Neural crest cell (in vitro differentiated cells): ENCODE data around the gene TAF4. TPM values are rescaled to one million over a fixed set of nuclear protein-coding genes. Genes with fewer than 3 reads are reported as not detected.

ENCODE experiments used
- DNase-seq: peaks from one replicate; pipeline ENCODE4 v3.0.0; 2021; ENCODE audit warnings: low read depth, mixed read lengths, low spot score
- H3K27ac Mint-ChIP-seq: one replicate; pipeline ENCODE4 v1.8.0; 2021; ENCODE audit warnings: mild to moderate bottlenecking, mixed read lengths; ENCODE audit not compliant: unreplicated experiment
- H3K27me3 Mint-ChIP-seq: 2 replicates; pipeline ENCODE4 v1.8.0; 2021; ENCODE audit warnings: low read depth, mild to moderate bottlenecking, mixed read lengths
- H3K36me3 Mint-ChIP-seq: 2 replicates; pipeline ENCODE4 v1.8.0; 2021; ENCODE audit warnings: low read depth, mild to moderate bottlenecking, mixed read lengths
- H3K4me1 Mint-ChIP-seq: 2 replicates; pipeline ENCODE4 v1.8.0; 2021; ENCODE audit warnings: mixed read lengths
- H3K4me3 Mint-ChIP-seq: one replicate; pipeline ENCODE4 v1.8.0; 2021; ENCODE audit warnings: mild to moderate bottlenecking, mixed read lengths
- H3K9me3 Mint-ChIP-seq: 2 replicates; pipeline ENCODE4 v1.8.0; 2021; ENCODE audit warnings: mixed read lengths
- CTCF ChIP-seq: fragments of 200-600 bp; sonication (generic); conservative IDR thresholded peaks from 2 replicates; pipeline ENCODE4 v1.5.0; 2021; ENCODE audit warnings: antibody characterized with exemption, mild to moderate bottlenecking
- total RNA-seq: library from RNA; stranded (reverse); gene quantifications from 2 replicates; pipeline ENCODE4 v1.2.1, GENCODE V29; 2021

Gene TAF4
- total RNA-seq, 1 donor from 2014 or later, result 33.6 TPM

DNA sequence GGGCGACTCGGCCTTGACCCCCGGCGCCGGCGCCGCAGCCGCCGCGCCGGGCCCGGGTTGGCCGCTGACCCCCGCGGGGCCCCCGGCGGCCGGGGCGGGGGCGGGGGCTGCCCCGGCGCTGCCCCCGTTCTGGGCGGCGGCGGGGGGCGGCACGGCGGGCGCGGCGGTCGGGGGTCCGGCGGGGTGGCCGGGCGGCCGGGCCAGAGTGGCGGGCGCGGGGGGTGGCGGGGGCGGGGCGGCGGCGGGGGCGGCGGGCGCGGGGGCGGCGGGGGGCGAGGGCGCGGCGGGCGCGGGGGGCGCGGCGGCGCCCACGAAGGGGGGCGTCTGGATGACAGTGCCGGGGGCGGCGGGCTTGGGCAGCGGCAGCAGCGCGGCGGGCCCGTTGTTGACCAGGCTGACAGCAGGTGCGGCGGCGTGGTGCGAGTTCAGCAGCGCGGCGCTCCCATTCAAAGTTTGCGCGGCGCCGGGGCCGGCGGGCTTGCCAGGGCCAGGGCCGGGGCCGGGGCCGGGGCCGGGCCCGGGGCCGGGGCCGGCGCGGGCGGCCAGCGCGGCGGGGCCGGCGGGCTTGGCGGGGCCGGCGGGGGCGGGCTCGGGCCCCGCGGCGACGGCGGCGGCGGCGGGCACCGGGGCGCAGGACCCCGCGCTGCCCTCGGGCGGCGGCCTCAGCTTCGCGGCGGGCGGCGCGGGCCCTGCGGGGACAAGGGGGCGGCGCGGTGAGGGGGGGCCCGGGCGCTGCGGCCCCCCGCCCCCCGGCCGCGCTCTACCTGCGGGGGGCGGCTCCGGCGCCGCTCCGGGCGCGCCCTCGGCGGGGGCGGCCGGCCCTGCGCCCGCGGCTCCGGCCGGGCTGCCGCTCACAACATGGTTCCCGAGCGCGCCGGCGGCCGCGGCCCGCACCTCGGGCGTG is 659 bp downstream of the TAF4 start:
- DNase-seq, result peak; percentile 34
- TF ChIP-seq CTCF, result no peak
- peaks cover 7% of the 10 kb centered on the region for H3K27me3 Mint-ChIP-seq
- peak overlapping the region; percentile 80 for H3K4me3 Mint-ChIP-seq
- no peaks in the 10 kb centered on the region for H3K9me3 Mint-ChIP-seq
- H3K36me3 Mint-ChIP-seq, result peaks cover 2% of the 10 kb centered on the region
- peaks cover 44% of the 10 kb centered on the region for H3K4me1 Mint-ChIP-seq
- no peak overlapping the region for H3K27ac Mint-ChIP-seq

- Mint-ChIP-seq H3K27ac (no peak overlapping the region), H3K4me1 (peaks cover 50% of the 10 kb centered on the region), H3K4me3 (peak overlapping the region; percentile 93), H3K9me3 (no peaks in the 10 kb centered on the region), H3K27me3 (peaks cover 7% of the 10 kb centered on the region), H3K36me3 (peaks cover 2% of the 10 kb centered on the region)
- peak; percentile 11 for DNase-seq
- TF ChIP-seq CTCF, result no peak
Observed at GRCh38 chr20:62063981-62064769, 1.5 kb downstream of the TAF4 start.

GRCh38 chr20:62063315-62063980 is 2.2 kb downstream of the TAF4 start:
- peaks cover 2% of the 10 kb centered on the region for H3K36me3 Mint-ChIP-seq
- no peak overlapping the region for H3K27ac Mint-ChIP-seq
- H3K4me1 Mint-ChIP-seq, result peaks cover 50% of the 10 kb centered on the region

DNA sequence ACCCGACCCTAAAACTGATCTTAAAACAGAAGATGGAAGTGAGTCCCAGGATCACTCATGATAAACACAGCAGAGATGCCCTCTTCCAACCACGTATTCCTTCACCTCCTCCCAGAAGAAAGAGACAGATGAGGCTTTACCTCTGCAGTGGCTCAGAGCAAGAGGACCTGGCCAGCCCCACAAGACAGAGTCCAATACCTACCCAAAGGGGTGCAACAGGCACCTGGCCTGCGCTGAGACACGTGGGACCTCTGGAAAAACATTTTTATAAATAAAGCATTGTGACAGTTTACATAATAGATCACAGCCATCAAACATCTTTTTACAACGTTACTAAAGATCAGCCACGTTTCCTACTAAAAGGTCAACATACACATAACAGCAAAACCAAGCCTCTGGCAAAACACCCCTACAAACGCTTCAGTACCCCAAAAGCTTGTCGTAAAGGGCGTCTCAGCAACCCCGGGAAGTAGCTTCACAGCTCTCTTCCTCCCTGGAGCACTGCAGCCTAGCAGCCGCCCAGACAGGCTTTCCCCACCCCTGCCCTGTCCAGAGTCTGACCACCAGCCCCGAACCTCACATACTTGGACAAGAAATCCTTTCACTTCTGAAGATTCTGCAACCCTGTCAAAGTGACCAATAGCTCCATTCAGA is 2.9 kb downstream of the TAF4 start:
- Mint-ChIP-seq H3K4me3 (peak overlapping the region; percentile 93), H3K36me3 (peaks cover 2% of the 10 kb centered on the region), H3K27me3 (peaks cover 7% of the 10 kb centered on the region), H3K4me1 (peaks cover 45% of the 10 kb centered on the region), H3K9me3 (no peaks in the 10 kb centered on the region), H3K27ac (no peak overlapping the region)
- no peak for DNase-seq
- no peak for TF ChIP-seq CTCF

More at GRCh38 chr20:62063315-62063980, 2.2 kb downstream of the TAF4 start:
- no peak for TF ChIP-seq CTCF
- Mint-ChIP-seq H3K27me3 (peaks cover 7% of the 10 kb centered on the region), H3K4me3 (peak overlapping the region; percentile 93), H3K9me3 (no peaks in the 10 kb centered on the region)
- peak; percentile 14 for DNase-seq
